ENCODE measurements around the gene ORAI2. TPM values are rescaled to one million over a fixed set of nuclear protein-coding genes. Genes with fewer than 3 reads are reported as not detected.

ORAI2 gene
- total and polyA plus RNA-seq, 2 of the 13 experiments (the other 11 are each of a cell fraction or from before 2014, with no cell fraction given): 3.0 to 6.0 TPM

DNA sequence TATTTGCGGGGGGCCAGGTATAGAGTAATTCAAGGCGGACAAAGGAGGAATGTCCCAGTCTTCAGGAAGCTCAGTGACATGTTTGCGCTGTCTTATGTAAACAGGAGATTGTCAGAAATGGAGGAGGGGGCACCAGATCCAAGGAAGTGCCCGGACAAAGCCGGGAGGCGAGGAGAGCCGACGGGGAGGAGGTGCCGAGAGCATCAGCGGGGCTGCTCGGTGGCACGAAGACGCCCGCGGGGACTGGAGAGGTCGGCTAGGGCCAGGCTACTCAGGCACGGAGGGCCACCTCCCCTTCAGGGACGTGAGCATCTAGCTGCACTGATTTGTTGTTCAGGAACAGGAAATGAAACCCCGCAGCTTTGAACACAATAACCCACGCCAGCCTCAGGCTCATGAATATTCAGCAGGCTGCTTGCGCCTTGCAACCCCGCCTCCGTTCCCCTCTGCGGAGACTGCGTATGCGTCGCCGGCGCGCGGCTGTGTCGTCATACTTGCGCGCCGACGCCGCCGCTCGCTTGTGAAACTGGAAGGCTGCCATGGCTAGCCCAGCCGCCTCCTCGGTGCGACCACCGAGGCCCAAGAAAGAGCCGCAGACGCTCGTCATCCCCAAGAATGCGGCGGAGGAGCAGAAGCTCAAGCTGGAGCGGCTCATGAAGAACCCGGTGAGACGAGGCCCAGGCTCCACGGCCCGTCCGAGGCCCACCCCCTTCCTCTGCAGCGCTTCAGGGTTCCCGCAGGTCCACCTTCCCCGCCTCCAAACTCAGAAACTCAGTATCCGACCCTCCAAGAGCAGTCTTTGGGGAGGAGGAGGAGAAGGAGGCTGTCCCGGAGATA, 37.3 kb upstream of the ORAI2 start, which contains the start of gene PRKRIP1 (continued):
- TF ChIP-seq, protein P1, sequence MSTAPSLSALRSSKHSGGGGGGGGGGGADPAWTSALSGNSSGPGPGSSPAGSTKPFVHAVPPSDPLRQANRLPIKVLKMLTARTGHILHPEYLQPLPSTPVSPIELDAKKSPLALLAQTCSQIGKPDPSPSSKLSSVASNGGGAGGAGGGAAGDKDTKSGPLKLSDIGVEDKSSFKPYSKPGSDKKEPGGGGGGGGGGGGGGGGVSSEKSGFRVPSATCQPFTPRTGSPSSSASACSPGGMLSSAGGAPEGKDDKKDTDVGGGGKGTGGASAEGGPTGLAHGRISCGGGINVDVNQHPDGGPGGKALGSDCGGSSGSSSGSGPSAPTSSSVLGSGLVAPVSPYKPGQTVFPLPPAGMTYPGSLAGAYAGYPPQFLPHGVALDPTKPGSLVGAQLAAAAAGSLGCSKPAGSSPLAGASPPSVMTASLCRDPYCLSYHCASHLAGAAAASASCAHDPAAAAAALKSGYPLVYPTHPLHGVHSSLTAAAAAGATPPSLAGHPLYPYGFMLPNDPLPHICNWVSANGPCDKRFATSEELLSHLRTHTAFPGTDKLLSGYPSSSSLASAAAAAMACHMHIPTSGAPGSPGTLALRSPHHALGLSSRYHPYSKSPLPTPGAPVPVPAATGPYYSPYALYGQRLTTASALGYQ (CRISPR knock-in tag; IDR thresholded peaks at IDR 0.05): no peak
- TF ChIP-seq TAF1 (CRISPR knock-in tag; IDR thresholded peaks at IDR 0.05) (peak; percentile 44; the same call in 1 of the 2 replicates), ATF2 (CRISPR knock-in tag; IDR thresholded peaks at IDR 0.05) (0 out of 2 replicates have a peak, but pooled peaks have one; percentile 18), SETDB1 (CRISPR knock-in tag; IDR thresholded peaks at IDR 0.05; ENCODE audit: borderline replicate concordance) (no peak), NFKBIZ (CRISPR knock-in tag; IDR thresholded peaks at IDR 0.05) (no peak), SMAD9 (CRISPR knock-in tag; IDR thresholded peaks at IDR 0.05) (no peak), SPEN (CRISPR knock-in tag; IDR thresholded peaks at IDR 0.05; ENCODE audit: low read depth) (peak; percentile 33; the same call in 1 of the 2 replicates), NFE2L1 (CRISPR knock-in tag; IDR thresholded peaks at IDR 0.05; ENCODE audit: borderline replicate concordance) (no peak), ATM (IDR thresholded peaks at IDR 0.05; ENCODE audit: borderline replicate concordance) (no peak), ZBTB7A (CRISPR knock-in tag; IDR thresholded peaks at IDR 0.05) (no peak), PBX2 (CRISPR knock-in tag; IDR thresholded peaks at IDR 0.05) (no peak), GPBP1L1 (CRISPR knock-in tag; IDR thresholded peaks at IDR 0.05) (no peak), TEAD3 (CRISPR knock-in tag; optimal IDR thresholded peaks at IDR 0.05; ENCODE audit: borderline replicate concordance) (no peak), ZNF337 (CRISPR knock-in tag; IDR thresholded peaks at IDR 0.05; ENCODE audit: borderline replicate concordance, low read depth) (0 out of 2 replicates have a peak, but pooled peaks have one; percentile 17), ZFP41 (CRISPR knock-in tag; IDR thresholded peaks at IDR 0.05; ENCODE audit: borderline replicate concordance) (no peak), TFE3 (CRISPR knock-in tag; IDR thresholded peaks at IDR 0.05) (no peak), SSRP1 (CRISPR knock-in tag; IDR thresholded peaks at IDR 0.05) (peak; percentile 32; the same call in 1 of the 2 replicates)
- TF ChIP-seq, protein P2, sequence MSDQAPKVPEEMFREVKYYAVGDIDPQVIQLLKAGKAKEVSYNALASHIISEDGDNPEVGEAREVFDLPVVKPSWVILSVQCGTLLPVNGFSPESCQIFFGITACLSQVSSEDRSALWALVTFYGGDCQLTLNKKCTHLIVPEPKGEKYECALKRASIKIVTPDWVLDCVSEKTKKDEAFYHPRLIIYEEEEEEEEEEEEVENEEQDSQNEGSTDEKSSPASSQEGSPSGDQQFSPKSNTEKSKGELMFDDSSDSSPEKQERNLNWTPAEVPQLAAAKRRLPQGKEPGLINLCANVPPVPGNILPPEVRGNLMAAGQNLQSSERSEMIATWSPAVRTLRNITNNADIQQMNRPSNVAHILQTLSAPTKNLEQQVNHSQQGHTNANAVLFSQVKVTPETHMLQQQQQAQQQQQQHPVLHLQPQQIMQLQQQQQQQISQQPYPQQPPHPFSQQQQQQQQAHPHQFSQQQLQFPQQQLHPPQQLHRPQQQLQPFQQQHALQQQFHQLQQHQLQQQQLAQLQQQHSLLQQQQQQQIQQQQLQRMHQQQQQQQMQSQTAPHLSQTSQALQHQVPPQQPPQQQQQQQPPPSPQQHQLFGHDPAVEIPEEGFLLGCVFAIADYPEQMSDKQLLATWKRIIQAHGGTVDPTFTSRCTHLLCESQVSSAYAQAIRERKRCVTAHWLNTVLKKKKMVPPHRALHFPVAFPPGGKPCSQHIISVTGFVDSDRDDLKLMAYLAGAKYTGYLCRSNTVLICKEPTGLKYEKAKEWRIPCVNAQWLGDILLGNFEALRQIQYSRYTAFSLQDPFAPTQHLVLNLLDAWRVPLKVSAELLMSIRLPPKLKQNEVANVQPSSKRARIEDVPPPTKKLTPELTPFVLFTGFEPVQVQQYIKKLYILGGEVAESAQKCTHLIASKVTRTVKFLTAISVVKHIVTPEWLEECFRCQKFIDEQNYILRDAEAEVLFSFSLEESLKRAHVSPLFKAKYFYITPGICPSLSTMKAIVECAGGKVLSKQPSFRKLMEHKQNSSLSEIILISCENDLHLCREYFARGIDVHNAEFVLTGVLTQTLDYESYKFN (CRISPR knock-in tag; conservative IDR thresholded peaks at IDR 0.05): no peak; the same call in 1 of the 2 replicates

Data from HepG2 (cell line).